HepG2 (cell line): ENCODE results near the gene BSX.

ENCODE experiments used
- CTCF ChIP-seq: sonication (generic); formaldehyde crosslinking; IDR thresholded peaks from 2 replicates; pipeline ENCODE4 v1.5.0; 2020; ENCODE audit warnings: mild to moderate bottlenecking, missing genetic modification reagents, moderate library complexity
- FOXP1 ChIP-seq, 2 experiments: fragments of 450-650 bp in 1 of 2; IDR thresholded peaks; 2 replicates each; pipeline ENCODE4 v1.6.1; 2017 to 2018; ENCODE audit warnings: antibody characterized with exemption in 1 of 2
- HNRNPK ChIP-seq: fragments of 200-400 bp; formaldehyde crosslinking; IDR thresholded peaks from 2 replicates; pipeline ENCODE4 v1.6.1; 2018; ENCODE audit warnings: low read length, low read depth, moderate library complexity, mild to moderate bottlenecking; ENCODE audit not compliant: poor library complexity, severe bottlenecking
- JUND ChIP-seq: sonication (generic); formaldehyde crosslinking; IDR thresholded peaks from 2 replicates; pipeline ENCODE4 v1.8.0; 2022; ENCODE audit warnings: mild to moderate bottlenecking, missing genetic modification reagents
- POLR2AphosphoS5 ChIP-seq: IDR thresholded peaks from 2 replicates; pipeline ENCODE4 v1.6.1; 2012; ENCODE audit warnings: low read depth, low read length
- RAD51 ChIP-seq: fragments of 450-650 bp; IDR thresholded peaks from 2 replicates; pipeline ENCODE4 v1.6.1; 2016; ENCODE audit warnings: borderline replicate concordance
- RXRA ChIP-seq: sonication (generic); formaldehyde crosslinking; IDR thresholded peaks from 2 replicates; pipeline ENCODE4 v1.5.1; 2020; ENCODE audit warnings: missing genetic modification reagents
- SUZ12 ChIP-seq: fragments of 150-350 bp; IDR thresholded peaks from 2 replicates; pipeline ENCODE4 v1.6.1; 2014; ENCODE audit warnings: low read depth, low read length
- SYNCRIP ChIP-seq: fragments of 200-400 bp; formaldehyde crosslinking; IDR thresholded peaks from 2 replicates; pipeline ENCODE4 v1.6.1; 2018; ENCODE audit warnings: mild to moderate bottlenecking, low read depth, low read length; ENCODE audit not compliant: insufficient read depth
- TAF1 ChIP-seq: sonication (generic); formaldehyde crosslinking; IDR thresholded peaks from 2 replicates; pipeline ENCODE4 v1.4.0; 2020; ENCODE audit warnings: missing genetic modification reagents
- ZBTB43 ChIP-seq: sonication (generic); formaldehyde crosslinking; conservative IDR thresholded peaks from 2 replicates; pipeline ENCODE4 v1.4.0; 2020; ENCODE audit warnings: missing genetic modification reagents
- ZFP36 ChIP-seq: fragments of 150-350 bp; IDR thresholded peaks from 2 replicates; pipeline ENCODE4 v1.6.1; 2018; ENCODE audit warnings: borderline replicate concordance, low read length, low read depth; ENCODE audit not compliant: partially characterized antibody
- ZNF138 ChIP-seq: sonication (generic); formaldehyde crosslinking; IDR thresholded peaks from 2 replicates; pipeline ENCODE4 v1.5.0; 2020; ENCODE audit warnings: mild to moderate bottlenecking, low read depth, missing genetic modification reagents

- TF ChIP-seq FOXP1 (IDR thresholded peaks at IDR 0.05) (no peak), FOXP1 (CRISPR knock-in tag; IDR thresholded peaks at IDR 0.05) (no peak), HNRNPK (no peak), JUND (no peak), ZBTB43 (no peak), TAF1 (CRISPR knock-in tag) (no peak), SUZ12 (no peak), RAD51 (no peak), RXRA (no peak), CTCF (CRISPR knock-in tag) (no peak), POLR2AphosphoS5 (no peak), ZFP36 (no peak), ZNF138 (CRISPR knock-in tag) (no peak), SYNCRIP (no peak)
These were observed 37.1 kb upstream of the BSX start for GRCh38 chr11:123018702-123019101.
